ENCODE results near the gene MDFIC. TPM values are rescaled to one million over a fixed set of nuclear protein-coding genes. Genes with fewer than 3 reads are reported as not detected.
"Not testable (repeated sequence)": the region's sequence is repeated elsewhere in the genome, so short reads cannot be mapped to it uniquely, and the experiment has no call there.

The MDFIC gene
- total RNA-seq, 3 donors from 2014 or later (not counting 1 experiment from before 2014, with no cell fraction given) = 19.1 to 24.0 (median 21.8) TPM

DNA sequence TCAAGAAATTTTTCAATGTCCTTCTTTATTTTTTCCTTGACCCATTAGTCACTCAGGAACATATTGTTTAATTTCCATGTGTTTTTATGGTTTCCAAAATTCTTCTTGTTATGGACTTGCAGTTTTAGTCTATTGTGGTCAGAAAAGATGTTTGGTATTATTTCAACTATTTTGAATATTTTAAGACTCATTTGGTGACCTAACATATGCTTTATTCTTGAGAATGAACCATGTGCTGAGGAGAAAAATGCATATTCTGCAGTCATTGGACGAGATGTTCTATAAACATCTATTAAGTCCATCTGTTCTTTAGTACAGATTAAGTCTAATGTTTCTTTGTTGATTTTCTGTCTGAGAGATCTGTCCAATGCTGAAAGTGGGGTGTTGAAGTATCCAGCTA, 42.3 kb upstream of the MDFIC start:
- Histone ChIP-seq H3K27ac (ENCODE audit: low read length) (no peak overlapping the region), H3K4me1 (ENCODE audit: control insufficient read depth, insufficient read depth, low read length) (no peaks in the 10 kb centered on the region), H3K4me3 (ENCODE audit: low read length) (no peak overlapping the region), H3K27me3 (ENCODE audit: control insufficient read depth, insufficient read depth, low read length) (no peaks in the 10 kb centered on the region), H3K9me3 (ENCODE audit: control insufficient read depth, insufficient read depth, low read length) (no peaks in the 10 kb centered on the region), H3K36me3 (ENCODE audit: control insufficient read depth, insufficient read depth, low read length) (no peaks in the 10 kb centered on the region)
- 100% methylated on average over 1 of the region's 1 CpG for WGBS (ENCODE audit: insufficient coverage)
- Mint-ChIP-seq H3K27ac (no peak overlapping the region), H3K36me3 (peaks cover 9% of the 10 kb centered on the region), H3K4me1 (no peaks in the 10 kb centered on the region), H3K4me3 (no peak overlapping the region), H3K27me3 (ENCODE audit: low read depth in 2 of 2) (peaks cover 10 to 21% of the 10 kb centered on the region in 2 donors), H3K9me3 (peaks cover 6 to 13% of the 10 kb centered on the region in 2 donors)
- ATAC-seq = no peak
- TF ChIP-seq, protein P1, sequence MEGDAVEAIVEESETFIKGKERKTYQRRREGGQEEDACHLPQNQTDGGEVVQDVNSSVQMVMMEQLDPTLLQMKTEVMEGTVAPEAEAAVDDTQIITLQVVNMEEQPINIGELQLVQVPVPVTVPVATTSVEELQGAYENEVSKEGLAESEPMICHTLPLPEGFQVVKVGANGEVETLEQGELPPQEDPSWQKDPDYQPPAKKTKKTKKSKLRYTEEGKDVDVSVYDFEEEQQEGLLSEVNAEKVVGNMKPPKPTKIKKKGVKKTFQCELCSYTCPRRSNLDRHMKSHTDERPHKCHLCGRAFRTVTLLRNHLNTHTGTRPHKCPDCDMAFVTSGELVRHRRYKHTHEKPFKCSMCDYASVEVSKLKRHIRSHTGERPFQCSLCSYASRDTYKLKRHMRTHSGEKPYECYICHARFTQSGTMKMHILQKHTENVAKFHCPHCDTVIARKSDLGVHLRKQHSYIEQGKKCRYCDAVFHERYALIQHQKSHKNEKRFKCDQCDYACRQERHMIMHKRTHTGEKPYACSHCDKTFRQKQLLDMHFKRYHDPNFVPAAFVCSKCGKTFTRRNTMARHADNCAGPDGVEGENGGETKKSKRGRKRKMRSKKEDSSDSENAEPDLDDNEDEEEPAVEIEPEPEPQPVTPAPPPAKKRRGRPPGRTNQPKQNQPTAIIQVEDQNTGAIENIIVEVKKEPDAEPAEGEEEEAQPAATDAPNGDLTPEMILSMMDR (IDR thresholded peaks at IDR 0.05) = no peak
- no peak for DNase-seq
- intact Hi-C loops (cut with micrococcal nuclease) = no loop called here

- intact Hi-C loops (cut with micrococcal nuclease) = no loop called here
- H3K4me1 ChIP-seq (ENCODE audit: control insufficient read depth, insufficient read depth, low read length) = no peaks in the 10 kb centered on the region
- no peak overlapping the region for H3K4me3 Mint-ChIP-seq
- H3K9me3 Mint-ChIP-seq = peaks cover 2 to 5% of the 10 kb centered on the region in 2 donors
- TF ChIP-seq, protein P1 (IDR thresholded peaks at IDR 0.05) = no peak
- H3K9me3 ChIP-seq (ENCODE audit: control insufficient read depth, insufficient read depth, low read length) = no peaks in the 10 kb centered on the region
- DNase-seq (no peak), ATAC-seq (no peak)
- H3K36me3 ChIP-seq (ENCODE audit: control insufficient read depth, insufficient read depth, low read length) = no peaks in the 10 kb centered on the region
- H3K36me3 Mint-ChIP-seq = peaks cover under 1% of the 10 kb centered on the region
- no peaks in the 10 kb centered on the region for H3K27me3 ChIP-seq (ENCODE audit: control insufficient read depth, insufficient read depth, low read length)
- H3K27ac Mint-ChIP-seq = no peak overlapping the region
- no peak overlapping the region for H3K27ac ChIP-seq (ENCODE audit: low read length)
- no peak overlapping the region for H3K4me3 ChIP-seq (ENCODE audit: low read length)
- H3K27me3 Mint-ChIP-seq (ENCODE audit: low read depth in 2 of 2) = peaks cover 0 to 3% of the 10 kb centered on the region in 2 donors
- no peaks in the 10 kb centered on the region for H3K4me1 Mint-ChIP-seq
Observed at GRCh38 chr7:114885836-114886235, 36.1 kb upstream of the MDFIC start.

- no peak overlapping the region for H3K4me3 Mint-ChIP-seq
- H3K27ac Mint-ChIP-seq = no peak overlapping the region
- peaks cover 0 to 1% of the 10 kb centered on the region in 2 donors for H3K9me3 Mint-ChIP-seq
- DNase-seq (no peak), ATAC-seq (no peak)
- no peaks in the 10 kb centered on the region for H3K36me3 Mint-ChIP-seq
- H3K27ac ChIP-seq (ENCODE audit: low read length) = no peak overlapping the region
- WGBS (ENCODE audit: insufficient coverage) = 60% methylated on average over 1 of the region's 2 CpGs
- no peaks in the 10 kb centered on the region for H3K4me1 ChIP-seq (ENCODE audit: control insufficient read depth, insufficient read depth, low read length)
- H3K27me3 Mint-ChIP-seq (ENCODE audit: low read depth in 2 of 2) = peaks cover 0 to 3% of the 10 kb centered on the region in 2 donors
- H3K36me3 ChIP-seq (ENCODE audit: control insufficient read depth, insufficient read depth, low read length) = no peaks in the 10 kb centered on the region
- H3K27me3 ChIP-seq (ENCODE audit: control insufficient read depth, insufficient read depth, low read length) = no peaks in the 10 kb centered on the region
- H3K4me3 ChIP-seq (ENCODE audit: low read length) = no peak overlapping the region
- intact Hi-C loops (cut with micrococcal nuclease) = no loop called here
- H3K9me3 ChIP-seq (ENCODE audit: control insufficient read depth, insufficient read depth, low read length) = no peaks in the 10 kb centered on the region
- TF ChIP-seq, protein P1 (IDR thresholded peaks at IDR 0.05) = no peak
- no peaks in the 10 kb centered on the region for H3K4me1 Mint-ChIP-seq
Observed at GRCh38 chr7:114886241-114886640, 35.7 kb upstream of the MDFIC start.

GRCh38 chr7:114889116-114889515, 32.8 kb upstream of the MDFIC start:
- H3K27ac Mint-ChIP-seq; DNase-seq; H3K27ac ChIP-seq (ENCODE audit: low read length); H3K36me3 ChIP-seq (ENCODE audit: control insufficient read depth, insufficient read depth, low read length); H3K9me3 Mint-ChIP-seq; H3K27me3 ChIP-seq (ENCODE audit: control insufficient read depth, insufficient read depth, low read length); intact Hi-C loops (cut with micrococcal nuclease); H3K4me3 ChIP-seq (ENCODE audit: low read length); H3K4me3 Mint-ChIP-seq; H3K4me1 Mint-ChIP-seq; ATAC-seq; H3K4me1 ChIP-seq (ENCODE audit: control insufficient read depth, insufficient read depth, low read length); H3K9me3 ChIP-seq (ENCODE audit: control insufficient read depth, insufficient read depth, low read length); H3K36me3 Mint-ChIP-seq: not testable (repeated sequence)
- peaks cover 12 to 23% of the 10 kb centered on the region in 2 donors for H3K27me3 Mint-ChIP-seq (ENCODE audit: low read depth in 2 of 2)
- WGBS (ENCODE audit: insufficient coverage) = 100% methylated on average over 1 of the region's 3 CpGs

Measured in natural killer cell (primary cell).